Measurements from ENCODE around the gene SMARCD2. TPM values are rescaled to one million over a fixed set of nuclear protein-coding genes. Genes with fewer than 3 reads are reported as not detected.

The SMARCD2 gene
- total RNA-seq, 1 donor from 2014 or later = 21.0 TPM

DNA sequence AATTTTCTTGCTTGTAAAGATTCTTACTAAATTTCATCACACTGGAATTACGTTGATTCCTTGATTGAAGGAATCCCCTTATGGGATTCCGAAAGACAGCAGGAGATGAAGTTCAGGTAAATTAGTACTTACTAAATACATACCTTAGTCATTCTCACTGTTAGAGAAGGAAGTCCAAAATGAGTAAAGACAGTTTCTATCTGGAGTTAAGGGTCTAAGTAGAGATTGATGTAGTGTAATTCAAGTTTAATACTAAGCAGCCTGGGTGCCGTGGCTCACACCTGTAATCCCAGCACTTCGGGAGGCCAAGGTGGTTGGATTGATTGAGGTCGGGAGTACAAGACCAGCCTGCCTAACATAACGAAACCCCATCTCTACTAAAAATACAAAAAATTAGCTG is 59.0 kb downstream of the SMARCD2 start:
- no peak for TF ChIP-seq CTCF (IDR thresholded peaks at IDR 0.05; ENCODE audit: borderline replicate concordance)
- Histone ChIP-seq H3K36me3 (peaks cover 42% of the 10 kb centered on the region), H3K9me3 (replicated peaks) (no peaks in the 10 kb centered on the region), H3K27me3 (ENCODE audit: low read depth) (no peaks in the 10 kb centered on the region), H3K4me3 (no peak overlapping the region), H3K4me1 (peaks cover 40% of the 10 kb centered on the region), H3K27ac (replicated peaks) (no peak overlapping the region)
- no peak for DNase-seq
- intact Hi-C loops (cut with micrococcal nuclease) = no loop called here

Other genes with a start within 250 kb of the SMARCD2 start
- 44.7 TPM for gene TACO1, start 241.8 kb downstream of the SMARCD2 start, total RNA-seq
- 41.3 TPM for gene MAP3K3, start 220.3 kb downstream of the SMARCD2 start, total RNA-seq
- gene LIMD2, start 142.6 kb downstream of the SMARCD2 start, total RNA-seq = 2.7 TPM
- 14.6 TPM for gene STRADA, start 100.9 kb downstream of the SMARCD2 start, total RNA-seq
- 79.6 TPM for gene CCDC47, start 69.1 kb downstream of the SMARCD2 start, total RNA-seq
- 51.7 TPM for gene DDX42, start 68.5 kb downstream of the SMARCD2 start, total RNA-seq
- gene PSMC5, start 15.3 kb downstream of the SMARCD2 start, total RNA-seq = 115 TPM
- gene FTSJ3, start 15.0 kb downstream of the SMARCD2 start, total RNA-seq = 36.7 TPM
- gene CSH2, start 31.0 kb upstream of the SMARCD2 start, total RNA-seq = not detected
- gene GH2, start 39.3 kb upstream of the SMARCD2 start, total RNA-seq = not detected
- gene CSH1, start 53.9 kb upstream of the SMARCD2 start, total RNA-seq = not detected
- gene CSHL1, start 68.6 kb upstream of the SMARCD2 start, total RNA-seq = not detected
- not detected for gene GH1, start 76.2 kb upstream of the SMARCD2 start, total RNA-seq
- gene CD79B, start 89.6 kb upstream of the SMARCD2 start, total RNA-seq = 4.6 TPM
- gene SCN4A, start 130.2 kb upstream of the SMARCD2 start, total RNA-seq = 1.2 TPM
- not detected for gene PRR29, start 155.7 kb upstream of the SMARCD2 start, total RNA-seq
- gene ICAM2, start 177.9 kb upstream of the SMARCD2 start, total RNA-seq = 28.2 TPM